IPS-15b (cell line): Measurements from ENCODE around the gene FSTL4.

ENCODE experiments used
- H3K27me3 ChIP-seq: one replicate; pipeline ENCODE4 v1.6.1; 2013; ENCODE audit warnings: low read length; ENCODE audit not compliant: control insufficient read depth, insufficient read depth
- H3K36me3 ChIP-seq: one replicate; pipeline ENCODE4 v1.6.1; 2013; ENCODE audit warnings: low read length; ENCODE audit not compliant: control insufficient read depth, insufficient read depth
- H3K4me1 ChIP-seq: one replicate; pipeline ENCODE4 v1.6.1; 2013; ENCODE audit warnings: mild to moderate bottlenecking, low read length; ENCODE audit not compliant: control insufficient read depth, insufficient read depth
- H3K4me3 ChIP-seq: one replicate; pipeline ENCODE4 v1.5.1; 2013; ENCODE audit warnings: low read depth, low read length
- H3K9ac ChIP-seq: one replicate; pipeline ENCODE4 v1.6.1; 2013; ENCODE audit warnings: low read depth, mild to moderate bottlenecking, low read length
- H3K9me3 ChIP-seq: one replicate; pipeline ENCODE4 v1.6.1; 2013; ENCODE audit warnings: mild to moderate bottlenecking, low read length; ENCODE audit not compliant: control insufficient read depth, insufficient read depth

Gene FSTL4

DNA sequence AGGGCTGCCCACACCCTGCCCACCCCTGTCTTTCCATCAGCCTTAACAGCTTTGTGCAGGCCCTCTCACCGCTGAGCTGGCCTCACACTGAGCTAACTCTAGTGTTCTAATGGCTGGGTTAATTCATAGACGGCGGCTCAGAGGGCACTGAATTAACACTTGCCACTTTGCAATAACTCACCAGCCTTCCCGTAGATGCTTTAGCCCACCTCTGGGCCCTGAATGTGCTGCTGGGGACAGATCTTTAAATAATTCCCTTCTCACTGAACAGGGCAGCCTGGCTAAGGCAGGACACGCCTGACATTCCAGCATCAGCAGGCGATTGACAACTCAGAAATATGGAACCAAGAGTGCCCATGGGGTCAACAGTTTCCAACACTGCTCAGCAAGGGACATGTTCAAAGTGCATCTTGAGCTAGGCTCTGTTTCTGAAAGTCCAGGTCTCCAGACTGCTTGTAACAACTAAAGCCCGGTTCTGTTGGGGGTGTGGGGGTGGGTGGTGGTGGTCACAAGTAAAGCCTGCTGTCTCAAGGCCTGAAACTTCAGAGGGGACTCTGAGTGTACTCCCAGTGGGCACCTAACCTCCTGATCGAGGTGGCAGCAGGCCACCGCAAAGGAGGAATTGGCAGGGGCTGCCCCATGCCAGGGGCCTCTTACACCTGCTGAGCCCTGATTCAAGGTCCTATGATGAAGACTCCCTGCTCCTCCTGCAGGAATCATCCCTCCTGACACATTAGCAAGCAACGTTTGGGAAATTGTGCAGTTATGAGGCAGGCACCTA is 248.3 kb downstream of the FSTL4 start:
- Histone ChIP-seq H3K4me3 (no peak overlapping the region), H3K27me3 (no peaks in the 10 kb centered on the region), H3K4me1 (peaks cover 10% of the 10 kb centered on the region), H3K36me3 (no peaks in the 10 kb centered on the region), H3K9ac (no peak overlapping the region), H3K9me3 (no peaks in the 10 kb centered on the region)

GRCh38 chr5:133362438-133362837 is 249.9 kb downstream of the FSTL4 start:
- Histone ChIP-seq H3K9ac (no peak overlapping the region), H3K27me3 (no peaks in the 10 kb centered on the region), H3K4me3 (no peak overlapping the region), H3K9me3 (no peaks in the 10 kb centered on the region), H3K36me3 (no peaks in the 10 kb centered on the region), H3K4me1 (peaks cover 10% of the 10 kb centered on the region)

DNA sequence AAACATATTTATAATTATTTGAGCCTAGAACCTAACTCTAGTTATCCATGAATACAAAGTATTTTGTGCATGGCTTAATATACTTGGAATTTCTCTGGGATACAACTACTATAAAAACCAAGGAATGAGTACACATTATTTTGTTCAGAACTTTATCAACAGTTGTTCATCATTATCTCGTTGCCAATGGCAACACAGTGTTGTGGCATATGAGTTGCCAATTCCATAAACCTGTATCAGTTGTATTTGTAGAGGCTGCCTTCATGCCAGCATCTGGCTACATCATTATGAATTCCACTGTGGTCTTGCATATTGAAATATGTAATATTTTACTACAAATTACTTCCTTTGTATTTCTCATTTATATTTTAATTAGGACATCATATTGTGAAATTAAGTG is 250.4 kb downstream of the FSTL4 start:
- Histone ChIP-seq H3K4me3 (no peak overlapping the region), H3K27me3 (no peaks in the 10 kb centered on the region), H3K4me1 (peaks cover 10% of the 10 kb centered on the region), H3K36me3 (no peaks in the 10 kb centered on the region), H3K9ac (no peak overlapping the region), H3K9me3 (no peaks in the 10 kb centered on the region)

DNA sequence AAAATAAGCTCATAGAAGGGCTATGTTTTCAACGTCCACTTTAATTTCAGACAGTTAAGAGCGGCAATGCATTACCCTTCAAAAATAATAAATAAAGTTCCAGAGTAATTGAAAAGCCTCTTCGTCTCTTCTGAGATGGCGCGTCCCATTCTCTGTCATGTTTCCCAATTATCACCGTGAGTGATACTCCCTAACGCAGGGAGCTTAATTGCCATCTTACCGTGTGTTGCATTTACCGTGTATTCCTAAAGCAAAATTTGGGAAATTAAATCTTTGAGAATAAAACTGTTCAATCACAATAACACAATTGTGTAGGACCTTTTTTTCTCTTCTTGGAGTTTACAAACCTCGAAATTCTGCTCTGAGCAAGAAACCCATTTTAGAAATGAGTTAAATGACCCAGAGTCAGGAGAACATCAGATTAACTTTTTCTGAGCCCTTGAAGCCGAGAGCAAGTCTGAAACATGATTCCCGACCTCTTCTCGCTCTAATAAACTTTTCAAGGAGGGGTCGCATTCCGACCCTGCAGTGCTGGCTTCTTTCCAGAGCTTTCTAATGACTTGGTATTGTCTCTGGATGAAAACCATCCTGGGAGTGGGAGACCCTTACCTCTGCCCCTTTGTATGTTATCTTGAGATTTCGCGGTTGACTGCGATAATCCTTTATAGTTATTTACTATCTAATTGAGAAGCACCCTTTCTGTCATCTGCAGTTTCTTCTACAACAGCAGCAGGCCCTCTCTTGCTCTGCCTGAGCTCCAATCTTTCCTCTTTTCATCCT is 251.5 kb downstream of the FSTL4 start:
- Histone ChIP-seq H3K9me3 (no peaks in the 10 kb centered on the region), H3K4me1 (peaks cover 10% of the 10 kb centered on the region), H3K9ac (no peak overlapping the region), H3K36me3 (no peaks in the 10 kb centered on the region), H3K27me3 (no peaks in the 10 kb centered on the region), H3K4me3 (no peak overlapping the region)

DNA sequence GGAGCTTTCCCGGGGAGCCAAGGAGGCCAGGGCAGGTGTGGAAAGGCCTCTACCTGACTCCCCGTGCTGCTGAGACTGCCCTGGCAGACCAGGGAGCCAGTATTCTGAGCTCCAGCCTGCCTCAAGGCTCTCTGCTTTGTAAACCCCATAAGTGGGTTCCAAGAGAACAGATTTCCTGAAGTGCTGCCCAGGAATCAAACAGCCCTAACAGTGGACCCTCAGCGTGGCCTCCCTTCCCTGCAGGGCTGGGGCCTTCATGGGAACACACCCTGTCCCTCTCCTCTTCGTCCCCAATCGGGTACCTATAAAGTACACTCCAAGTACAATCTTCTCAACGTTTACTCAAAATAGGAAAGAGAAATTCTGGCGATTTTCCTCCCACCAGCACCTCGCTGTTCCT is 252.5 kb downstream of the FSTL4 start:
- Histone ChIP-seq H3K9ac (no peak overlapping the region), H3K9me3 (no peaks in the 10 kb centered on the region), H3K4me3 (no peak overlapping the region), H3K27me3 (no peaks in the 10 kb centered on the region), H3K36me3 (no peaks in the 10 kb centered on the region), H3K4me1 (peaks cover 9% of the 10 kb centered on the region)

DNA sequence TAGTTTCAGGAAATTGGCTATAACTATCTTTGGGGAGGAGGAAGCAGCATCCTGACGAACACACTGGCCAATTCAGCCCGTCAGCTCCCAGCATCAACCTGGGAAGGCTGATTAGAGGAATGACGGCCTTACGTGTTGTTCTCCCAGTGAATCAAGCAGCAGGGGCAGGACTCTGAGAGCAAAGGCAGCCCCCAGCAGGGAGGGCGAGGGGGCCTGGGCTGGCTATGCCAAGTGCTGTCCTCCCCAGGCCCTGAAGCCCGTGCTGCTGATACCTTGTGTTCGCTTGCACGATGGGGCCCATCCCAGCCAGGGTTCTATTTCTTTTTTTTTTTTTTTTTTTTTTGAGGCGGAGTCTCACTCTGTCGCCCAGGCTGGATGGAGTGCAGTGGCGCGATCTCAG is 254.1 kb downstream of the FSTL4 start:
- no peaks in the 10 kb centered on the region for H3K27me3 ChIP-seq
- H3K36me3 ChIP-seq: no peaks in the 10 kb centered on the region
- no peak overlapping the region for H3K9ac ChIP-seq
- H3K4me3 ChIP-seq: no peak overlapping the region
- no peaks in the 10 kb centered on the region for H3K9me3 ChIP-seq
- H3K4me1 ChIP-seq: peaks cover 6% of the 10 kb centered on the region

GRCh38 chr5:133357758-133358157 is 254.6 kb downstream of the FSTL4 start:
- Histone ChIP-seq H3K27me3 (no peaks in the 10 kb centered on the region), H3K4me1 (peaks cover 6% of the 10 kb centered on the region), H3K9me3 (no peaks in the 10 kb centered on the region), H3K36me3 (no peaks in the 10 kb centered on the region), H3K9ac (no peak overlapping the region), H3K4me3 (no peak overlapping the region)

- H3K36me3 ChIP-seq: no peaks in the 10 kb centered on the region
- no peaks in the 10 kb centered on the region for H3K9me3 ChIP-seq
- H3K9ac ChIP-seq: no peak overlapping the region
- H3K27me3 ChIP-seq: no peaks in the 10 kb centered on the region
- H3K4me3 ChIP-seq: no peak overlapping the region
- H3K4me1 ChIP-seq: peaks cover 6% of the 10 kb centered on the region
Measured at GRCh38 chr5:133356984-133357421, 255.3 kb downstream of the FSTL4 start.

GRCh38 chr5:133356396-133356983 is 255.9 kb downstream of the FSTL4 start:
- Histone ChIP-seq H3K4me3 (no peak overlapping the region), H3K9me3 (no peaks in the 10 kb centered on the region), H3K36me3 (no peaks in the 10 kb centered on the region), H3K4me1 (peaks cover 6% of the 10 kb centered on the region), H3K27me3 (no peaks in the 10 kb centered on the region), H3K9ac (no peak overlapping the region)

DNA sequence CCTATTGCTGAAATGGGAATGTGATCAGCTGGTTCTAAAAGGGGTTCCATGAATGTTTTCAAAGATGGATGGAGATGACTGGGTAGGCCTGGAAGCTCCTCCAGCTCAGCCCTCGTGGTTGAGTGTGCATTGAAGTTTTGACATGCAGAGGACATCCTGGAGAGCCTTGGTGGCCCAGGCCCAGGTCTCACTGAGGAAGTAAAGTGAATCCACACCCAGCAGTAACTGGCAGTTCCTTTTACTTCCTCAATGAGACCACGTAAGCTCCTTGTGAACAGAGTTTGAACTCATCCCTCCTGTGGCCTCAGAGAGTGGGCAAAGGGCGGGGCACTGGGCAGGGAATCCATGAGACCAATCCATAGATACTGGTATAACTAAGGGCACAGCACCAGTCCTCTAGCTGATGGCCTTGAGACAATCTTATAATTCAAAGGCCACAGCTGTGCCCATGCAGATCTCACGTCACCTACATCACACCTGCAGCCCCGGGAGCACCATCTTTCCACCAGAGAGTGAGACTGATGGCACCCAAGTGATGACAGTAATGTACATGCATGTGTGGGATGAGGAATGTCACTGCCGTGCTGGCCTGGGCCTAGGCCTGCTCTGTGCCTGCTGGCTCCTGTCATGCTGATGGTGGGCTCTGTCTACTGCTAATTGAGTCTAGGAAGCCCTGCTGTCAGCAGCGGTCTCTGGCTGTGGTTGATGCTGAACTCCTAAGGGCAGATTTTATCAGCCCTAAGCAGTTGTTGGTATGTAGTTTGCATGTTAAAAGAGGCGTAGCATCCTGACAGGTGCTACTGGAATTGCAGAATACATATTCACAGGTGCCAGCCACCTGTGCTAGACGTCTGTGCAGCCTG is 257.8 kb downstream of the FSTL4 start:
- Histone ChIP-seq H3K4me1 (peaks cover 3% of the 10 kb centered on the region), H3K9me3 (no peaks in the 10 kb centered on the region), H3K4me3 (no peak overlapping the region), H3K27me3 (no peaks in the 10 kb centered on the region), H3K36me3 (no peaks in the 10 kb centered on the region), H3K9ac (no peak overlapping the region)

DNA sequence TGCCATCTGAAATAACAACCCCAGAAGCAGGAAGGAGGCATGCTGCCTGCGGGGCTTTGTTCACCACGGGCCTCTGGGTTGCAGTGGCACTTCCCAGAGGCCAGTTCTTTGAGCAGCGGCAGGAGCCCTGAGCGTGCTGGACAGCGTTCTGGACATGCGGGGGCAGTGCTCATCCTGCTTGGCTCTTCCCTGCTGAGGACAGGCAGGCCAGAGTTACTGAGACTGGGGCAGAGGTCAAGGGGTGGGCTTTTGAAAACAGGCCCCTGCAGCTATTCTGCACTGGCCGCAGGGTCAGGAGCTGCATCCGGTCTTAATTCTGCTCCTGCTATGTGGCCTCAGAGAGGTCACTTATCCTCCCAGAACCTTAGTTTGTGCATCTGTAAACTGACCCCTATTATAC is 258.6 kb downstream of the FSTL4 start:
- Histone ChIP-seq H3K36me3 (no peaks in the 10 kb centered on the region), H3K27me3 (no peaks in the 10 kb centered on the region), H3K9ac (no peak overlapping the region), H3K9me3 (no peaks in the 10 kb centered on the region), H3K4me1 (peaks cover 3% of the 10 kb centered on the region), H3K4me3 (no peak overlapping the region)
